ES-I3 (cell line): ENCODE measurements around the gene SURF1.
"Not testable (repeated sequence)": the region's sequence is repeated elsewhere in the genome, so short reads cannot be mapped to it uniquely, and the experiment has no call there.

Source experiments
- H3K36me3 ChIP-seq: 2 replicates; pipeline ENCODE4 v1.6.1; 2013; ENCODE audit warnings: mild to moderate bottlenecking, low read length, control low read depth, moderate library complexity; ENCODE audit not compliant: insufficient read depth
- H3K4me1 ChIP-seq: 2 replicates; pipeline ENCODE4 v1.6.1; 2013; ENCODE audit warnings: mild to moderate bottlenecking, control low read depth, low read length; ENCODE audit not compliant: insufficient read depth
- H3K9ac ChIP-seq: 2 replicates; pipeline ENCODE4 v1.6.1; 2013; ENCODE audit warnings: low read depth, mild to moderate bottlenecking, low read length, moderate library complexity
- H3K9me3 ChIP-seq: 2 replicates; pipeline ENCODE4 v1.6.1; 2013; ENCODE audit warnings: mild to moderate bottlenecking, low read length, moderate library complexity; ENCODE audit not compliant: control insufficient read depth, insufficient read depth

SURF1 gene, protein sequence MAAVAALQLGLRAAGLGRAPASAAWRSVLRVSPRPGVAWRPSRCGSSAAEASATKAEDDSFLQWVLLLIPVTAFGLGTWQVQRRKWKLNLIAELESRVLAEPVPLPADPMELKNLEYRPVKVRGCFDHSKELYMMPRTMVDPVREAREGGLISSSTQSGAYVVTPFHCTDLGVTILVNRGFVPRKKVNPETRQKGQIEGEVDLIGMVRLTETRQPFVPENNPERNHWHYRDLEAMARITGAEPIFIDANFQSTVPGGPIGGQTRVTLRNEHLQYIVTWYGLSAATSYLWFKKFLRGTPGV

GRCh38 chr9:133356391-133357091 lies at the start of gene SURF1, which contains the start of gene SURF2:
Gene SURF1 (minus strand): TSS chr9:133356487. CDS start chr9:133356453, 34 bp downstream.
Gene SURF2 (plus strand): TSS chr9:133356550. CDS start chr9:133356593, 43 bp downstream.
- Histone ChIP-seq H3K9me3 (no peaks in the 10 kb centered on the region), H3K4me1 (no peaks in the 10 kb centered on the region), H3K9ac (peak within 1 kb of the TSS; percentile 84), H3K36me3 (peaks cover 11% of the 10 kb centered on the region)

DNA sequence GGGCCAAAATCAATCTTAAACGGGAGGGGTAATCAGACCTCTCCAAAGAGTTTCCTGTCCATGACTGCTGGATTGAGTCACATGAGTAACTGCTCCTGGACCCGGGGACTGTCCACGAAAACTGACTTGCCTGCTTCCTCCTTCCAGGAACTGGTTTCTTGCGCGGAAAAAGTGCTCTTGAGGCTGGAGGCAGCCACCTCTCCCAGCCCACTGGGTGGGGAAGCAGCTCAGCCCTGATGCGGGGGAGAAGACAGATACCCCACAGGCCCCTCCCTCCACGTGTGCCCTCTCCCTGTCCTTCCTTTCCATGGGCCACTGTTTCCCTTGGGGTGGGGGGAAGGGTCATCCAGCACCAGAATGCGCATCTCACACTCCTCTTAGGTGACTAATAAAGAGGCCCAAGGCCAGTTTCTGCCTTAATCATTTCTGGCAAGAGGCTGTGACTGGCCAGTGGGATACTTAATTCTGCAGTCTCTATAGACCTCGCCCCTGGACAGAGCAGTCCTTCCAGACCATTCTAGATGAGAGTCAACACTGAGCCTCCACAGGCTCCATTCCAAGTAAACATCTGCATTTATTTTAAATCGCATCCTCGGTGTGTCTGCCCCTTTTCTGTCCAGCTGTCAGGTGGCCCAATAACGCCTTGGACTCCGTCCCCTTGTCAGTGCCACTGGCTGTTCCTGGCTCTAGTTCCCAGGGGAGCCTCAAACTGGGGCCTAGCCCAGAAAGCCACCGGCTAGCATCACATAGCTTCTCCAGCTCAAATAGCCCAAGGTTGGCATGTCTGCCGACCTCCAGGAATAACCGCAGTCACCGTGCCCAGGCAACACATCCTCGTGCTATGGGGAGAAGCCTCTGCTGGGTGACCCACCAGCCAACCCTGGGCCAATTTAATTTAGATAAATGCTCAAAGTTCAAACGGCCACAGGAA lies 49.5 kb upstream of the SURF1 start:
- Histone ChIP-seq H3K4me1 (no peaks in the 10 kb centered on the region), H3K9ac (no peak overlapping the region), H3K36me3 (peaks cover 19% of the 10 kb centered on the region; the same call in 1 of the 2 replicates), H3K9me3 (no peaks in the 10 kb centered on the region)

- Histone ChIP-seq H3K9ac (no peak overlapping the region), H3K4me1 (no peaks in the 10 kb centered on the region), H3K36me3 (peaks cover 10% of the 10 kb centered on the region; the same call in 1 of the 2 replicates), H3K9me3 (no peaks in the 10 kb centered on the region)
These were observed 48.2 kb upstream of the SURF1 start for GRCh38 chr9:133404454-133405002.

- Histone ChIP-seq H3K9me3 (no peaks in the 10 kb centered on the region), H3K36me3 (peaks cover 10% of the 10 kb centered on the region; the same call in 1 of the 2 replicates), H3K4me1 (no peaks in the 10 kb centered on the region), H3K9ac (no peak overlapping the region)
These were observed 47.6 kb upstream of the SURF1 start for GRCh38 chr9:133403766-133404453.

- Histone ChIP-seq H3K4me1 (no peaks in the 10 kb centered on the region), H3K36me3 (peaks cover 10% of the 10 kb centered on the region; the same call in 1 of the 2 replicates), H3K9ac (no peak overlapping the region), H3K9me3 (no peaks in the 10 kb centered on the region)
These were observed 46.4 kb upstream of the SURF1 start for GRCh38 chr9:133402689-133403088.

GRCh38 chr9:133401588-133401987 lies 45.3 kb upstream of the SURF1 start:
- Histone ChIP-seq H3K36me3 (peaks cover 6% of the 10 kb centered on the region; the same call in 1 of the 2 replicates), H3K9me3 (no peaks in the 10 kb centered on the region), H3K9ac (no peak overlapping the region)

DNA sequence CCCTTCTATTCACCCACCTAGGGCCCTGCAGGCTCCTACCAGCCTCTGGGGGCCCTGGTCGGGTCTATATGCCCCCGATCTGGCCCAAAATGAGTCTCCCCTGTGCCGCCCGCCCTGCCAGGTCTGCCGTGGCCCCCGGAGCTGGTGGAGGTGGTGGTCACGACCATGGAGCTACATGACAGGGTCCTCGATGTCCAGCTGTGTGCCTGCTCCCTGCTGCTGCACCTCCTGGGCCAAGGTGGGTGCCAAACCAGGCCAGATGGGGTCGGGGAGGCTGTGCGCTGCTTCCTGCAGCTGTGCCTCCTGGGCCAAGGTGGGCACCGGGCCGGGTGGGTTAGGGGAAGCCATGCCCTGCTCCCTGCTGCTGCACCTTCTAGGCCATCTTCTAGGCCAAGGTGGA lies 44.0 kb upstream of the SURF1 start:
- Histone ChIP-seq H3K9me3 (no peaks in the 10 kb centered on the region), H3K4me1 (no peaks in the 10 kb centered on the region), H3K9ac (no peak overlapping the region), H3K36me3 (no peaks in the 10 kb centered on the region)

More at GRCh38 chr9:133401588-133401987, 45.3 kb upstream of the SURF1 start:
- no peaks in the 10 kb centered on the region for H3K4me1 ChIP-seq

- Histone ChIP-seq H3K9me3 (no peaks in the 10 kb centered on the region), H3K4me1 (no peaks in the 10 kb centered on the region), H3K36me3 (no peaks in the 10 kb centered on the region), H3K9ac (no peak overlapping the region)
These were observed 41.6 kb upstream of the SURF1 start for GRCh38 chr9:133397895-133398294.

DNA sequence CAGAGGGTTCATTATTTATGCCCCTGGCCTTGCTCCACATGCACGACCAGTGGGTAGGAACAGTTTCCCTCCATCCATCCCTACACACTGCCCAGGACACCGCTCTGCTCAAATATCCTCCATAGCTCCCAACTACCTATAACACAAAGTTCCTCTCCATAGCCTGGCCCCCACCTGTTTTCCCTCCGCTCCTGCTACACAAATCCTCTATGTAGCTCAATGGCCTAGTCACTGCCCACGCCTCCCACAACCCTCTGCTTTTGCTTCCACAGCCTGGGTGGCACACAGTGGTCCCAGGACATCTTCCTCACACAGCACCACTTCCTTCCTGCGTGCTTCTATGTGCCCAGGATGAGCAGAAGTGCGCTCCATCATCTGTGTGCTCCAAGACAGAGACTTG lies 41.1 kb upstream of the SURF1 start:
- Histone ChIP-seq H3K9ac (no peak overlapping the region), H3K36me3 (no peaks in the 10 kb centered on the region), H3K4me1 (no peaks in the 10 kb centered on the region), H3K9me3 (no peaks in the 10 kb centered on the region)

GRCh38 chr9:133396952-133397351 lies 40.7 kb upstream of the SURF1 start:
- H3K4me1 ChIP-seq, result no peaks in the 10 kb centered on the region
- H3K36me3 ChIP-seq, result no peaks in the 10 kb centered on the region
- H3K9me3 ChIP-seq, result no peaks in the 10 kb centered on the region
- no peak overlapping the region for H3K9ac ChIP-seq

- no peak overlapping the region for H3K9ac ChIP-seq
- H3K9me3 ChIP-seq, result no peaks in the 10 kb centered on the region
- H3K4me1 ChIP-seq, result no peaks in the 10 kb centered on the region
- no peaks in the 10 kb centered on the region for H3K36me3 ChIP-seq
These were observed 38.5 kb upstream of the SURF1 start for GRCh38 chr9:133394687-133395271.

DNA sequence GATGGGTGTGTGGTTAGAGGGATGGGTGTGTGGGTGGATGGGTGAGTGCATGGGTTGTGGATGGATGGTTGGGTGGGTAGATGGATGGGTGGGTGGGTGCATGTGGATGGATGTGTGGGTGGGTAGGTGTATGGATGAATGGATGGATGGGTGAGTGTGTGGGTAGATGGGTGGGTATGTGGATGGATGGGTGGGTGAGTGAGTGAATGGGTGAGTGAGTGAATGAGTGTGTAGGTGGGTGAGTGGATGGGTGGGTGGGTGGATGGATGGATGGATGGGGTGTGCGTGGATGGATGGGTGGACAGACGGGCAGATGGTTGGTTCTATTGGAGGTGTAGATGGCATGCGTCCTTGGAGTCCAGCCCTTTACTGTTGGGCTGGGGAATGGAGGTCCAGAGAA lies 37.1 kb upstream of the SURF1 start:
- Histone ChIP-seq H3K4me1 (no peaks in the 10 kb centered on the region), H3K9me3 (no peaks in the 10 kb centered on the region), H3K36me3 (no peaks in the 10 kb centered on the region), H3K9ac (no peak overlapping the region)

DNA sequence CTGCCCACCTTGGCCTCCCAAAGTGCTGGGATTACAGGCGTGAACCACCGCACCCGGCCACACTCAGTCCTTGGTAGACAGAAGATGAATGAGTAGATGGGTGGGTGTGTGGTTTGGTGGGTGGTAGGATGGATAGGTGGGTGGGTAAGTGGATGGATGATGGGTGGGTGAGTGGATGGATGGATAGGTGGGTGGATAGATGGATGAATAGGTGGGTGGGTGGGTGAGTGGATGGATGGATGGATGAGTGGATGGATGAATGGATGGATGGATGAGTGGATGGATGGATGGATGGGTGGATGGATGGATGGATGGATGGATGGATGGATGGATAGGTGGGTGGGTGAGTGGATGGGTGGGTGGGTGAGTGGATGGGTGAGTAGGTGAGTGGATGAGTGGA lies 36.0 kb upstream of the SURF1 start:
- H3K4me1 ChIP-seq, H3K36me3 ChIP-seq, H3K9ac ChIP-seq, H3K9me3 ChIP-seq: not testable (repeated sequence)
